B cell (primary cell): Measurements from ENCODE around the gene OR9A4.

Experiments used
- EZH2 ChIP-seq: IDR thresholded peaks from 2 replicates; pipeline ENCODE4 v1.6.1; 2012; ENCODE audit warnings: borderline replicate concordance, low read depth, mild to moderate bottlenecking, moderate library complexity, low read length; ENCODE audit not compliant: insufficient read depth, poor library complexity, severe bottlenecking
- TF ChIP-seq, protein P1 (sequence below): fragments of 200-600 bp; IDR thresholded peaks from one replicate; pipeline ENCODE4 v1.8.0; 2022; ENCODE audit warnings: antibody characterized with exemption, mild to moderate bottlenecking

DNA sequence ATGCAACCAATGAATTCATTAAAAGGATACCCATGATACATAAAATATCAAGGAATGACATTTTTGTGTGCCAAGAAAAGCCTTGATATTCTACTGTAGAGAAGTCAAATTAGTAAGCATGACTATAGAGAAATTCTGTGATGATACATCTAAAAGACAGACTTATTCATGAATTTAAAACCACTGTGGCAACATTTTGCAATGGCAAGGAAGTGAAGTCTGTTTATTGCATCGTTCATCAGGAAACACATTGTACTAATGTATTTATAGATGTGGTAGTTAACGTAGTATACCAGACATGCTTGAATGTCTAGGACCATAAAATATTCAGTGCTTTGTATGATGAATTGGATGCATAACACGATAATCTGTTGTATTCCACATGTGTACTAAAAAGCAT lies 39.9 kb downstream of the OR9A4 start:
- TF ChIP-seq, protein P1, sequence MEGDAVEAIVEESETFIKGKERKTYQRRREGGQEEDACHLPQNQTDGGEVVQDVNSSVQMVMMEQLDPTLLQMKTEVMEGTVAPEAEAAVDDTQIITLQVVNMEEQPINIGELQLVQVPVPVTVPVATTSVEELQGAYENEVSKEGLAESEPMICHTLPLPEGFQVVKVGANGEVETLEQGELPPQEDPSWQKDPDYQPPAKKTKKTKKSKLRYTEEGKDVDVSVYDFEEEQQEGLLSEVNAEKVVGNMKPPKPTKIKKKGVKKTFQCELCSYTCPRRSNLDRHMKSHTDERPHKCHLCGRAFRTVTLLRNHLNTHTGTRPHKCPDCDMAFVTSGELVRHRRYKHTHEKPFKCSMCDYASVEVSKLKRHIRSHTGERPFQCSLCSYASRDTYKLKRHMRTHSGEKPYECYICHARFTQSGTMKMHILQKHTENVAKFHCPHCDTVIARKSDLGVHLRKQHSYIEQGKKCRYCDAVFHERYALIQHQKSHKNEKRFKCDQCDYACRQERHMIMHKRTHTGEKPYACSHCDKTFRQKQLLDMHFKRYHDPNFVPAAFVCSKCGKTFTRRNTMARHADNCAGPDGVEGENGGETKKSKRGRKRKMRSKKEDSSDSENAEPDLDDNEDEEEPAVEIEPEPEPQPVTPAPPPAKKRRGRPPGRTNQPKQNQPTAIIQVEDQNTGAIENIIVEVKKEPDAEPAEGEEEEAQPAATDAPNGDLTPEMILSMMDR, result no peak
- TF ChIP-seq EZH2, result no peak
